HG03159 (cell line): ENCODE measurements around the gene SPDEF.

Experiments
- ATAC-seq: cut with Tn5 transposase; IDR thresholded peaks from one replicate; pipeline ENCODE4 v1.9.1; 2021; ENCODE audit warnings: mild to moderate bottlenecking, moderate library complexity; ENCODE audit not compliant: unreplicated experiment

Gene SPDEF

DNA sequence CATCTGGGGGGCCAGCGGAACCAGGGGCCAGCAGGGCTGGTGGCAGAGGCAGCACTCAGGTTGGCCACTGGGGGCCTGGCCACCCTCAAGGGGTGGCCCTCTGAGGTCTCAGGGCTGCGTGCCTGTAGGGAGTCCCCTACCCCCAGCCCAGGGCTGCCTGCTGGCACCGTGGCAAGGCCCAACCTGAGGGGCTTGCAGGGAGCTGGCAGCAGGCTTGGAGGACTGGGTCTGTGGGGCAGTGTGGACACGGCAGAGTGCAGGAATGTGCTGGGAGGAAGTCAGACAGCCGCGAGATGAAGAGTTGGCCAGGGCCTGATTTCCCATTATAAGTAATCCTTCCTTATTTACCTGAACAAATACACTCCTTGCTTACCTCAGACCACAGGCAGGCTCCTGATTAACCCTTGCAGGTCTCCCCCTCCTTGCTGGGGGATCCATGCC is at the start of gene SPDEF:
TSS of gene SPDEF (minus strand) at position 299 of the 441 bp plus-strand sequence. CDS start 11,874 bp downstream, outside the sequence.
- no peak for ATAC-seq

DNA sequence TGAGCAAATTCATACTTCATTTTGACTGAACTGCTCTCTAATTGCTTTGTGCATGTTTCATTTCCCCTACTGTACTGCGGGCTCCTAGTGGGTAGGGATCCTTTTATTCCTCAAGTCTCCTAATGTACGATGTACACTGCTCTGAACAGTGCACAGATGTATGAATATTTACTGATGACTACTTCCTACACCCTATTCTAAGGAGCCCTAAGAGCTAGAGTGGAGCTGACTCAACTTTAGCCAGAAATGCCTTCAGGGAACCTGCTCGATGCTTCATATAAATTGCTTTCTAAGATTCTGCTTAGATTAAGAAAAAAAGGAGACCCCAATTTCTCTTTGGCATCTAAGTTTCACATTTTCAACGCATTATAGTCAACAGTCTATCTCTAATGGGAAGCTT is 47.6 kb upstream of the SPDEF start:
- ATAC-seq: no peak

DNA sequence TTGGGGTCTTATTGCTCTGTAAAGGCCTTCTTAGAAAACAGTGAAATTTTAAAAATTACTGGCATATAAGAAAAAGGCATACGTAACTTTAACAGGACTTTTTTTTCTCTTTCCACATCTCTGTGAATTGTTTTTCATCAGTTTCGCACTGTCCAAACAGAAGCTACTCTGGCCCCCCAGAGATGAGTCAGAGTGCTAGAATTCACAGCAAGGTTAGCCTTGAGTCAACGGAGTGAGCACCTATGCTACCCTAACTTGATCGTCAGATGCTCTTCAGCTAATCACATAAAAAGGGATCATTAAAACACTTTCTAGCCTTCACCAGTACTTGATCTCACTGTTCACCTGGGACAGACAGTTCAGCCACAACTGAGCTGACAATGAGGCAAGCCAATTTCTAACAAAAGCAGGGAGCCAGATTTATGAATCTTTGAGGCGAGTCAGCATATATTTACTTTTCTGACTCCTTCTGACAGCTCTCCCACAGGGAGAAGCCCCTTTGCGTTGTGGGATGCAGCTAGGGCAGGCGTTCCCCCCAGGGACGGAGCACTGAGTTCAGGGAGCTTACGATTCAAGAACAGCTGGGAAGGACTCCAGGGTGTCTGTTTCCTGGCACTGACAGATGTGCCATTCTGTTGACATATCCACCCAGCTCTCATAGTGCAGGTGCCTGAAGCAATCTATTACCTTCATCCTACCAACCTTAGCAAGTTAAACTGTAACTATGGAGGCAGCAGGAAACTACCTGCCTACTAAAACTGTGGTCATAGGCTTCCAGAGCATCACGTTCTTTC is 46.4 kb upstream of the SPDEF start:
- ATAC-seq: no peak

DNA sequence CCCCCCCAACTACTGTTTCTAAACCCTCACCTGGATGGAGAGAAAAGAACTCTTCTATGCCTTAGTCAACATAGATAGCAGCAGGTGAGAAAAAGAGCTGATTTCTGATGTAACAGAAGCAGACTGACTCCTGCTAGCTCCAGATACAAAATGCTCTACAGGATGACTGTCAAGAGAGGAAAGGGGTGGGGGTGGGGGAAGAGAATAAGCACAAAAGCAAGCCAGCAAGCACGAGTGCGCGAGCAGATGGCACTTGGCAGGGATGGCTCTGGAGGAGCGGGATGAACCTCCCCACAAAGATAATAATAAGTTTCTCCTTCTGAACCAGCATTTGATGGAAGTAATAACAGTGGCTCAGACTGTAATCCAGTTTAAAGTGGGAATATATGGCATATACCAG is 45.6 kb upstream of the SPDEF start:
- no peak for ATAC-seq

DNA sequence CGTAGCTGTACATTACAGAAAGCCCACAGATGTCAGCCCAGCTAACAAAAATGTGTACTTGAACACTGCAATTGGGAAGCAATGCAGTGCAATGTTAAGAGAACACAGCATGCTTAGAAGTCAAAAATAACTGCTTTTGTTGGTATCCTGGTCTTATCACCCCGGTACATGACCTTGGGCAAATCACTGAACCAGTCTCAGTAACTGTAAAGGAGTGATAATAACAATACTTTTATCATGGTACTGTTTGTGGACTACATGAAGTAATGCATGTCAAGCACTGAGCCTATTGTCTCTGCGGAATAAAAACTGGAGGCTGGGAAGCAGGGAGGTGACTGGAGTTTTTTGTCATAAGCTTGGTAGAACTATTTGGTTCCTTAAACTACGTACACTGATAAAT is 44.7 kb upstream of the SPDEF start:
- no peak for ATAC-seq

DNA sequence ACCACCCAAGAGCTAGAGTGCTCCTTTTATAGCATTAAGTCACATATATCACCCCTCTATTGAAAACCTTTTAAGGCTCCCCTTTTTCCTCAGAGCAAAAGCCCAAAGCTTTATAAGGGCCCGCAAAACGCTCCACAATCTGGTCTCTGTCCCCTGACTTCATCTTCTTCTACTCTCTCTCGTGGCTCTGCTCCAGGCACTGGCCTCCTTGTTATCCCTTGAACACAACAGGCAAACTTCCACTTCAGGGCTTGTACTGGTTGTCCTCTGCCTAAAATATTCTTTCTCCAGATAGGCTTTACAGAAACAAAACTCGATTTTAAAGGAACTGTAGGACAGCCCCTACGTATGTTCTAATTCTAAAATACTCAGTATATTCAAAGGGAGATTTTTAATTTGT is 44.0 kb upstream of the SPDEF start:
- ATAC-seq: no peak

DNA sequence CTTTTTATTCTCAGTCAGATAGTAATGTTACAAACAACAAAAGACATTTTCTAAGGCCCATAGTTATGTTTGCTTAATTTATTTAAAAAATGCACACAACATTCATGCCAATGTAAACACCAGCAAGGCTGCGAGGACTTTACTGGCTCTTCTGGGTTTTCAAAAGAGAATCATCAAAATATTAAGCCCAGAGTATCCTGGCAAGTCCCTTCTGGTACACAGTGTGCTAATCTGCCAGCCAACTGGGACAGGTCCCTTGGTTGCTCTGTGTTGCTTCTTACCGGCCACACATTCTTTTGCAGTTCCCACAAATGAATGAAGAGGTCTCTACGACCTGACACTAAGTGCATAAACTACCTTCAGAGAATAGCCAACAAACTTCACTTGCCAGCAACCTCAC is 42.6 kb upstream of the SPDEF start:
- no peak for ATAC-seq

DNA sequence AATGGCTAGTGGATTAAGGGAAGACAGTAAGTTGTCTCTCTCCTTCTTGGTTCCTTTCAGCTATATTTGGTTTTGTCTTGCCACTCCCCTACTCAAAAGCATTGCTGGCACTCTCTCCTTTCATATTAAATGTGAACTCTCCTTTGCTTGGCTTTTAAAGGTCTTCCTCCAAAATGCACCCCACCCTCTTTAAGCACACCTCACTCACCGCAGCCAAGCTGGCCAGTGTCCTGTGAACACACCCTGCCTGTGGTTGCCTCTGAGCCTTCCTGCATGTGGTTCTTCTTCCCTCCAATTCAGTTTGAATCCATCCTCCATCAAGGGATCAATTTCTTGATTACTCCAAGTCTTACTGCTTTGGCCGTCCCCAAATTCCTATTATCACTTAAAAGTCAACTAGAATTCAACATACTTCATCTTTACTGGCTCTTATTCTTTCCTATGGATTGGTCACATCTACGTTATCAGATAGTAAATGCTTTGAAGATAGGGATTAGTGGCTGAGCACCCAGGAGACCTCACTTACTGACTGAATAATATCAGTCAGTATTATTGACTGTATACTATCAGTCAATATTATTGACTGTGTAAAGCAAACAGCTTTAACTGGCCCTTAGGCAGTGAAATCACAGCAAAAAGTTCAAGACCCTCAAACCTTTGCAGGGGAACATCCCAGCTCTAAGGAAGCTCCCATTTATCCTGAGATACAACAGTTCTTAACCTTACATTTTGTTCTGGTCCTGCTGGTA is 41.6 kb upstream of the SPDEF start:
- no peak for ATAC-seq

DNA sequence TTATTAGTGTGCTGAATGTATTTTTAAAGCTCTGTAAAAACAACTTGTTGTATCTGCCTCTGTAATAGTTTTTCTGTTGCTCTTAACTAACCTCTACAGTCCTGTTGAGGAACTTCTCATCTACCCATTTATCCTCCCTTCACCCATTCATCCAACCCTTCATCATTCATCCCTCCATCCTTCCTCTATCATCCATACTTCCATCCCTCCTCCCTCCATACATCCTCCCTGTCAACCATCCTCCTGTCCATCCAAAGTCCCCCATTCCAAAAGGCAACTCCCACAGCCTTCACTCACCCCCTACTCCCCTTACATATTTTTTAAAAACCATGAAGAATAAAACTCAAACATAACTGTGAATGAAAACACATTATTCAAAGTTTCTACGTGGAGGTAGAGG is 40.7 kb upstream of the SPDEF start:
- ATAC-seq: no peak

DNA sequence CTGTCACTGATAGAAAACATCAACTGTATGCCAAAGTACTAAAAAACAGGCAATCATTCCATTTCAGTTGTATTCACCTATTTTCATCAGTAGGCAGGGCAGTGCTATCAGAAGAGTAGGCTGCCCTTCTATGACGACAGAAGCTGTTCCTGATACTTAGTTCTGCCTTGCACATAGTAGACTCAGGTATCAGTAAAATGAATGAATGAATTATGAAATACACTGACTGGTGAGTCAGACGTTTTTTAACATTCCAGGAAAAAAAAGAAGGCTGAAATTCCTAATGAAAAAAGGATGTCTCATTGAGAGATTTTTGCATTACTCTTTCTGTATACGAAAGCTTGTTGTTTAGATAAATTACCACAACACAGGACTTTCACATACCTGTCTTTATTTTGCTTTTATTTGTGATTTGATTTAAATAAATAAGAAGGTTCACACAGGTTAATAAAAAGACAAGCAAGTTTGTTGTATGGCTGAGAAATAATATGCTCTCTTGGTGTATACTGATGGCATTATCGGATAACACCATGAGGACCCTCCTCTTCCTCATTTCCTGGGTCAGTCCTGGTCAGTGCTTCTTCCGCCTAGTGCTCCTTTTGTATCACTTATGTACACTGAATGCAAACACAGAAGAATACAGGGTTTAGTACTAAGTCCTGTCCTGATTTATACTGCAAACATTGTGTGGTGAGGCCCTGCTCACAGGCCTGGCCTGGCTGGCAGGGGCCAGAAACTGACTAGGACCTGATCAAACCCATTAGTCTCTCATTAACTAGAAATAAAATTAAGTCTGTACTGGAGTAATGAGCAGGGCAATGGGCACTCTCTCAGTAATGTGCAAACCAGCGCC is 39.4 kb upstream of the SPDEF start:
- no peak for ATAC-seq

DNA sequence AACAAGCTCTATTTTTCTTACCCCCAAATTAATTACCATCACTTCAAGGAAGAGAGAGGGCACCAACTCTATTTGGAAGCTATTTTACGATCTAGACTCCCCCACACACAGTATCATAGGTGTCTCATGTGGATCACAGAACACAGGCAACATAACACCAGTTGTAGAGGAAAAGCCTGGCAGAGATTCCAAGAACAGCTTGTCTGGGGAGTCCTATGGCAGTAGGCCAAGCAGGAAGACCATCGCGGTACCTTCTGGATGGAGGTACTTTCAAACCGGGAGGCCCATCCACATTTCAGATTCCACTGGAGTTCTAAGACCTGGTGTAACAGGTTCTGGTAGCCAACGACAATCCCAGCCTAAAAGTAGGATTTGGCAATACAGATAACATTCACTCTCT is 37.6 kb upstream of the SPDEF start:
- ATAC-seq: no peak

DNA sequence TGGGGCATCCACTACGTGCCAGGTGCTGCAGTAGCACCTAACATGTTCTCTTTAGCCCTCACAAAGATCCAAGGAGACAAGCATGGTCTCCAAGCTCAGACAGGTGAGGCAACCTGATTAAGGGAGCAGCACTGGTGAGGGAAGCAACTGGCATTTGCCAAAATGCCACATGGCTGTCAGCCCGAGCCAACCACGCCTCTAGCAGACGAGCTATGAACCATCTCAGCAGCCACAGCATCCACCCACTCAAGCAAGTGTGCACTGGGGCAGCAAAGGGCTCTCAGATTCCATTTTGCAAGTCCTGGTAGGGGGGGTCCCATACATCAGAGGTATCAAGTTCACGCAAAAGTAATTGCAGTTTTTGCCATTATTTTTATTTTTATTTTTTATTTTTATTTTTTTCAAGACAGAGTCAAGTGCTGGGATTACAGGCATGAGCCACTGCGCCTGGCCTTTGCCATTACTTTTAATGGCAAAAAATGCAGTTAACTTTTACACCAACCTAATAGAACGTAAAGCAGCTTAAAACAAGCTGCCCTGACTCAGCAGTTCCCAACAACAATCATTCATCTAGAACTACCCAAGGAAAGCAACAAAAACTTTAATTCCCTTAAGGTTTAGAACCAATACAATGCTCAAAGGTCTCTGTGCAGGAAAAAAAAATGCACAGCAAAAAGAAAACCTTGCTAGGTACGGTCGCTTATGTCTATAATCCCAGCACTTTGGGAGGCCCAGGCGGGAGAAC is 36.3 kb upstream of the SPDEF start:
- no peak for ATAC-seq

DNA sequence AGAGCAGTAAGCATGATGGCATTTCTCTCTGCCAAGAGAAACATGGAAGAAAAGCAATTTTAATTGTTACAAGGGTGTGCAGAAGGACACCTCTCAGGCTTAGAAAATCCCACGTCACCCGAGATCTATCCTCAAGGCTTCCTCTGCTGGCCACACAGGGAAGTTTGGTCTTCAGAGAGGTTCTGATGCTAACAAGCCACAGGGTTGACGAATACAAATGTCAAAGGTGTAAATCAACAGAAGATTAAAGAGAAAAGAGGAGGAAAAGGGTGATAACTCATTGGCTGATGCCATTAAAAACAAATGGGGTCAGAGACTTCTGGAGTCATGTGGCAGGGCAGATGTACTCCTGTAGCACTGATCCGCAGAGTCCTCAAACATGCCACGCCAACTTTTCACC is 33.6 kb upstream of the SPDEF start:
- no peak for ATAC-seq

DNA sequence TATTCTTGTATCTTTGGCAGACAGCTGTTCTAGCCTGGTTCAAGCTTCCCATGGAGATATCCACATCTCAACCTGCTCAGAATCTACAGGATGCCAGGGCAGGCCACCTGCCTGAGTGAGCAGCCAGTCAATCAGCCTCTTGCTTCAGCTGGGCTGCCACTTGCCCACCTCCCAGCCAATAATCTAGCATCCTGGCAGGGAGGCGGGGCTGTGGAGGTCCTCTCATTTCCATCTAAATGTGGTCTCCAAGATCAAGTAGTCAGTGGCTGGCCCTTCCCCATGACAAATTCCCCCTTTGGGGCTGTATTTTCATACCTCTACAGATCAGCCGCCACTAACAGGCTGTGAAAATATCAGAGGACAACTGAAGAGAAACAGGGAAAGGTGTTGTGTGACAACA is 33.0 kb upstream of the SPDEF start:
- ATAC-seq: no peak

DNA sequence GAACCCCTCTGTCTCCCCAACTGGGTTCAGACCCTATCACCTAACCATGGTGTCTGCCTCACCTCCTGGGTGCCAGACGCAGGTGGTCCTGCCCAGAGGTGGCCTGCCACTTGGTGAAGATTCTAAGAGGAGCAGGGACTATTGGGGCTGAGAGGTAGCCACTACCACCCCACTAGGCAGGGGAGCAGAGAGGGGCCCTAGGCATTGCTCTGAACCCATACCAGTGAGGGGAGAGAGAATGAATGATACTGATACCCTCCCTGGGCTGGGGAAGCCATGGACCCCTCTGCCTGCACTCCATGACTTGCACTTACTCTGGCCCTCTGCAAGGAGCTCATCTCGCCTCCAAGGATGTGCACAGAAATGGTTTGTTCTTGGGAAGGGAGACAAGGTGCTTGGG is 31.7 kb upstream of the SPDEF start:
- no peak for ATAC-seq

DNA sequence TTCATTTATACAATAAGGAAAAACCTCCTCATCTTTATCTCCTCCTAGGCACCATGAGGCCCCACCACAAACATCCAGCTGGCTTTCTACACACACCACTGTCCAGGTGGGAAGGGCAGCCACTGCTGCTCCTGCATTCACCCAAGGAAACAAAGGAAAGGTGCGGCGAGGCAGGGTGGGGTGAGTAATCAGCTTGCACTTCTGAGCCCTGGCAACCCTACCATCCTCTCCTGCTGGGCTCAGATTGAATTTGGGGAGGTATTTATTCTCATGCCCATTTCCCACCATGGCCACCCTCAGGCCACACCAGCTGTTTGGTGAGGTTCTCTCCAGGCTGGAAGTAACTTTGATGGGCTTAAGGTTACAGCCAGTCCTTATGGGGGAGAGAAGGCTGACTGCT is 31.2 kb upstream of the SPDEF start:
- no peak for ATAC-seq

DNA sequence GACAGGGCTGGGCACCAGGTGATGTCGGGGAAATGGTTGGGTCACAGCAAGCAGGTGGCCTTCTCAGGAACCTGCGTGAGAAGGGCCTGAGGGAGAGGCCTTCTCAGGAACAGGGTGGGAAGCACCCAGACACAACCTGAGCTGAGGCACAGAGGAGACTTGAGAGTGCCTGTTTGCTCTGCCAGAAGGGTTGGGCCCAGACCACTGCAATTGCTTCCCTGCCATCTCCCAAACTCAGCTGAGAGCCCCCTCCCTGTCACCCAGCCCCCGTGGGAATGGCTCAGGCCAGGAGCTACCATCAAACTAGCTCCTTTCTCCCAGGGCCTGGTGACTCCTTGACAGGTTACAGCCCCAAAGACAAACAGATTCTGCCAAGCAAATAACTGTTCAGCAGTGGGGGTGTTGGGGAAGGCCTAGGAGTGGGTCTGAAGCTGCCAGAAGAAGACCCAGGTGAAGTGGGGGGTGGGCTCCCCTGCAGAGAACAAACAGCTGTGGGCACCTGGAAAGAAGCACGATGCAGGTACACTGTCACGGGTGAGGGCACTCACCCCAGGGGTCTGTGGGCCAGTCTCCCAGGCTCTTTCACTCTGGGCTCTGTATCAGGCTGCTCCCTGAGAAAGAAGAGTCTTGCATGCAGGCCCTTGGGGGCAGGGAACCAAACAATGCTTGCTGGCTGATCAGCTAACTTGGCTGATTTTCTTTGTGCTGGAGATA is 30.4 kb upstream of the SPDEF start:
- ATAC-seq: no peak

DNA sequence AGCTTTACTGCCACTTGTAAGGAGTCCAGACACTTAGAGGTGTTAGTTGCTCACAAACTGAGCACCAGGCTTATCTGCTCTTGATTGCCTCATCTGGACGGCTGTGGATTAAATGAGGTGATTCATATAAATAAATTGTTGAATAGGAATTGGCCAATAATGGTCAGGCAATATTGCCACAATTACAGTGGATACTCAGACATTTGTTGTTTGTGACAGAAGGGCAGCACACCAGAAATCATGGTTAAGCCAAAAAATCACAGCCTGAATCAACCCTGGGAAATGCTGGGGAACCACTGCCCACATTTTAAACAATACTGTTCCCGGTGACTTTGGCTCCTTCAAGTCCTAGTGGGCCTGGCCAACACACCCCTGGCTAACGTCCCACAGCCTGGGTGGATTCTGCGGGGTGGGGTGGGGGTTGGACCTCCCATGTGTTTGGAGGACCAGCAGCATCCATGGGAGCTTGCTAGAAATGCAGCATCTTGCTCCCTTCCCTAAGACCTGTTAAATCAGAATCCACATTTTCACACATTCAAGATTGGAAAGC is 29.5 kb upstream of the SPDEF start:
- no peak for ATAC-seq

DNA sequence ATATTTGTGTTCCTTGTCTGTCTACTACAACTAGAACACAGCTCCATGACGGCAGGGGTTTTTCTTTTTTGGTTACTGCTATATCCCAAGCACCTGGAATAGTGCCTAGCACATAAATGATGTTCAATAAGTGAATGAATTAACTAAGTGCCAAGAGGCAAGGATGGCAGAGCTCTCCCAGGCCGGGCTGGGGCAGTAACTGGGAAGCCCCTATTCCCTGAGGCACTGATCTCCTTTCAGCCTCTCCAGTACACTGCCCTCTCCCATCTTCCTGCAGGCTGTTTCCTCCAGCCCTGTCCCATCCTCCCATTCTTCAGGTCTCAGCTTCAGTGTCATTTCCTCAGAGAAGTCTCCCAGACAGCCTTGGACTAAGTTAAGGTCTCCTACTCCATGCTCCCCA is 29.0 kb upstream of the SPDEF start:
- no peak for ATAC-seq

DNA sequence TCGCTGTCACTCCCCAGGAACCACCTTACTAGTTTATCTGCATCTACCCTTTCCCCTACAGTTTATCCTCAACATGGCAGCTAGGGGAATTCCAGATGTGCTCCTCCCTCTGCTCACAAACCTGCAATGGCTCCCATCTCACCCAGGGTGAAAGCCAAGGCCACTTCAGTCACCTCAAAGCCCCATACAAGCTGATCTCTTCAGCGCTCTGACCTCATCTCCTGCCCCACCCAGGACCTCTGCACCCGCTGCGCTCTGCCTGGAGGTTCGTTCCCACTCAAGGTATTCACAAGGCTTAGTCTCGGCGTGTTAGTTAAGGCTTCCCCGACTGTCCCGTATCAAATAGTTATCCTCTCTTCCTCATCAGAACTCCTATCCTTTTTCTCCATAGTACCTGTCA is 28.6 kb upstream of the SPDEF start:
- no peak for ATAC-seq
